SK-N-SH treated with all-trans-retinoic acid at 6 μM for 48 hours (cell line): ENCODE results near the gene VSX2.

ENCODE experiments used
- ATAC-seq: fragments of 200-7000 bp; cut with Tn5 transposase; 3 replicates; pipeline ENCODE4 v1.9.1; 2020; ENCODE audit warnings: mild to moderate bottlenecking, moderate library complexity
- ARNTL ChIP-seq: fragments of 450-650 bp; formaldehyde crosslinking; IDR thresholded peaks from 2 replicates; pipeline ENCODE4 v1.5.0; 2020; ENCODE audit warnings: low read depth, mild to moderate bottlenecking, moderate library complexity, borderline replicate concordance
- BACH2 ChIP-seq: fragments of 250-450 bp; sonication (Bioruptor Pico); IDR thresholded peaks from 2 replicates; pipeline ENCODE4 v1.9.0; 2021; ENCODE audit warnings: mild to moderate bottlenecking, borderline replicate concordance
- CREB5 ChIP-seq: fragments of 250-450 bp; sonication (Bioruptor Pico); IDR thresholded peaks from 2 replicates; pipeline ENCODE4 v1.5.1; 2020; ENCODE audit warnings: low read depth, mild to moderate bottlenecking, moderate library complexity
- CSDC2 ChIP-seq: fragments of 250-450 bp; sonication (Bioruptor Pico); IDR thresholded peaks from 2 replicates; pipeline ENCODE4 v1.5.0; 2020; ENCODE audit warnings: mild to moderate bottlenecking, moderate library complexity
- CSRNP3 ChIP-seq: fragments of 250-450 bp; sonication (Bioruptor Pico); IDR thresholded peaks from 2 replicates; pipeline ENCODE4 v1.5.1; 2021; ENCODE audit warnings: mild to moderate bottlenecking, moderate library complexity
- ESRRG ChIP-seq: fragments of 250-450 bp; sonication (Bioruptor Pico); IDR thresholded peaks from 2 replicates; pipeline ENCODE4 v1.6.1; 2021; ENCODE audit warnings: mild to moderate bottlenecking
- PPARA ChIP-seq: fragments of 250-450 bp; sonication (Bioruptor Pico); IDR thresholded peaks from 2 replicates; pipeline ENCODE4 v1.5.0; 2020; ENCODE audit warnings: mild to moderate bottlenecking, borderline replicate concordance
- RARB ChIP-seq: fragments of 250-450 bp; sonication (Bioruptor Pico); IDR thresholded peaks from 2 replicates; pipeline ENCODE4 v1.8.0; 2021; ENCODE audit warnings: mild to moderate bottlenecking, moderate library complexity
- SNAI2 ChIP-seq: fragments of 250-450 bp; sonication (Bioruptor Pico); IDR thresholded peaks from 2 replicates; pipeline ENCODE4 v1.5.0; 2020; ENCODE audit warnings: mild to moderate bottlenecking, moderate library complexity
- TCF4 ChIP-seq: fragments of 250-450 bp; sonication (Bioruptor Pico); IDR thresholded peaks from 2 replicates; pipeline ENCODE4 v1.8.0; 2021; ENCODE audit warnings: mild to moderate bottlenecking, moderate library complexity, borderline replicate concordance
- TOX ChIP-seq: fragments of 250-450 bp; sonication (Bioruptor Pico); IDR thresholded peaks from 2 replicates; pipeline ENCODE4 v1.8.0; 2021; ENCODE audit warnings: mild to moderate bottlenecking, moderate library complexity, borderline replicate concordance
- TSHZ2 ChIP-seq: fragments of 250-450 bp; sonication (Bioruptor Pico); IDR thresholded peaks from 2 replicates; pipeline ENCODE4 v1.5.0; 2020; ENCODE audit warnings: mild to moderate bottlenecking, moderate library complexity
- ZC3H10 ChIP-seq: fragments of 250-450 bp; sonication (Bioruptor Pico); IDR thresholded peaks from 2 replicates; pipeline ENCODE4 v1.5.1; 2021; ENCODE audit warnings: mild to moderate bottlenecking, moderate library complexity
- ZFP3 ChIP-seq: fragments of 250-450 bp; sonication (Bioruptor Pico); IDR thresholded peaks from 2 replicates; pipeline ENCODE4 v1.5.0; 2020; ENCODE audit warnings: mild to moderate bottlenecking, moderate library complexity
- ZNF565 ChIP-seq: fragments of 450-650 bp; formaldehyde crosslinking; conservative IDR thresholded peaks from 2 replicates; pipeline ENCODE4 v1.5.0; 2020; ENCODE audit warnings: low read depth, mild to moderate bottlenecking, moderate library complexity
- ZNF70 ChIP-seq: fragments of 450-650 bp; formaldehyde crosslinking; IDR thresholded peaks from 2 replicates; pipeline ENCODE4 v1.5.0; 2020; ENCODE audit warnings: mild to moderate bottlenecking, moderate library complexity
- ZNF8 ChIP-seq: fragments of 450-650 bp; formaldehyde crosslinking; IDR thresholded peaks from 2 replicates; pipeline ENCODE4 v1.5.0; 2020; ENCODE audit warnings: mild to moderate bottlenecking, moderate library complexity
- TF ChIP-seq, protein P1 (sequence below): fragments of 250-450 bp; sonication (Bioruptor Pico); IDR thresholded peaks from 2 replicates; pipeline ENCODE4 v1.8.0; 2021; ENCODE audit warnings: low read depth, mild to moderate bottlenecking, moderate library complexity, borderline replicate concordance

The VSX2 gene

GRCh38 chr14:74211945-74212580, 27.2 kb upstream of the VSX2 start:
- ATAC-seq, result no peak
- TF ChIP-seq SNAI2 (CRISPR knock-in tag), result no peak
- TF ChIP-seq CREB5 (CRISPR knock-in tag), result no peak
- TF ChIP-seq BACH2 (CRISPR knock-in tag), result no peak
- no peak for TF ChIP-seq ZNF565
- TF ChIP-seq ARNTL, result no peak
- no peak for TF ChIP-seq CSRNP3 (CRISPR knock-in tag)
- no peak for TF ChIP-seq TCF4 (CRISPR knock-in tag)
- no peak for TF ChIP-seq CSDC2 (CRISPR knock-in tag)
- TF ChIP-seq ESRRG (CRISPR knock-in tag), result no peak
- no peak for TF ChIP-seq TSHZ2 (CRISPR knock-in tag)
- TF ChIP-seq ZNF70 (CRISPR knock-in tag), result no peak
- TF ChIP-seq, protein P1, sequence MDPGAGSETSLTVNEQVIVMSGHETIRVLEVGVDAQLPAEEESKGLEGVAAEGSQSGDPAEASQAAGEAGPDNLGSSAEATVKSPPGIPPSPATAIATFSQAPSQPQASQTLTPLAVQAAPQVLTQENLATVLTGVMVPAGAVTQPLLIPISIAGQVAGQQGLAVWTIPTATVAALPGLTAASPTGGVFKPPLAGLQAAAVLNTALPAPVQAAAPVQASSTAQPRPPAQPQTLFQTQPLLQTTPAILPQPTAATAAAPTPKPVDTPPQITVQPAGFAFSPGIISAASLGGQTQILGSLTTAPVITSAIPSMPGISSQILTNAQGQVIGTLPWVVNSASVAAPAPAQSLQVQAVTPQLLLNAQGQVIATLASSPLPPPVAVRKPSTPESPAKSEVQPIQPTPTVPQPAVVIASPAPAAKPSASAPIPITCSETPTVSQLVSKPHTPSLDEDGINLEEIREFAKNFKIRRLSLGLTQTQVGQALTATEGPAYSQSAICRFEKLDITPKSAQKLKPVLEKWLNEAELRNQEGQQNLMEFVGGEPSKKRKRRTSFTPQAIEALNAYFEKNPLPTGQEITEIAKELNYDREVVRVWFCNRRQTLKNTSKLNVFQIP (CRISPR knock-in tag), result no peak
- TF ChIP-seq PPARA (CRISPR knock-in tag), result no peak
- no peak for TF ChIP-seq TOX
- no peak for TF ChIP-seq ZNF8 (CRISPR knock-in tag)
- no peak for TF ChIP-seq ZC3H10 (CRISPR knock-in tag)

DNA sequence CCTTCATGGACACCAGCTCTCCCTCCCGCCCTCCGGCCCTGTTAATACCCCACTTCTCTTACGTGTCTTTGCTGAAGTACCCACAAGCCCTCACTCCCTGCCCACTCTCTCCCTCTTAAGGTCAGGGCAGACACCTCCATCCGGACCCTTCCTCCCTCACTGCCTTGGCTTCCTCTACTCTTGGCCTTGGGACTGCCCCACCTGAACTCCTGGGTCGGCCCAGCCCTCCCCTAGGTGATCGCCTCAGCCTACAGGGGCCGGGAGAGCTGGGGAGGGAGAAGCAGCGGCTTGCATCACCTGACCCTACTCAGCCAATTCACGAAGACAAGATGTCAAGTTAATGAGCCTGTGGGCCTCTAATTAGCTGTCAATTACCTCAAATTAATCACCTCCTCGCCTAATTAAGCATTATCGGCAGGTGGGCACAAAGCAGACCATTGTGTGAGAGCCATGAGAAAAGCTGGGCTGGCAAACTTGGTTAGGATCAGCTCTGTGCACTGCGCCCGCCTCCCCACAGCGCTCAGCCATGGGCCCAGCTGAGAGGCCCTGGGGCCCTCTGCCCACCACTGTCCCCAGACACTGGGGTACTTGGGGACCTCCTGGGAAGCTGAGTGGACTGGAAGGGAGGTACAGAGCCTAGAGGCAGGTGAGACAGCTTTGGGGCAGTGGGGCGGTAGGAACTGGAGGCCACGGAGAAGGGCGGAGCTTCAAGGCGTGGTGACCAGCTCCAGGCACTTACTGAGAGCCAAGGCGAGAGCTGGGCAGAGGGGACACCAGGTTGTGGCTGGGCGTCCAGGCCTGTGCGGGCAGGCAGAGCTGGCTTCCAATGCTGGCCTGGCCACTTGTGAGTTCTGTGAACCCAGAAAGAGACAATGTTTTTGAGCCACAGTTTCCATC, 25.1 kb upstream of the VSX2 start:
- no peak for ATAC-seq
- TF ChIP-seq, protein P1 (CRISPR knock-in tag), result no peak
- TF ChIP-seq TSHZ2 (CRISPR knock-in tag), result no peak
- TF ChIP-seq RARB (CRISPR knock-in tag), result no peak
- no peak for TF ChIP-seq ZFP3
- no peak for TF ChIP-seq CREB5 (CRISPR knock-in tag)
